GM20000 (cell line): ENCODE measurements around the gene CARMIL1.

Source experiments
- DNase-seq: peaks from one replicate; pipeline ENCODE4 v3.0.0; 2012; ENCODE audit warnings: low spot score
- TF ChIP-seq, protein P1 (sequence below): IDR thresholded peaks from 2 replicates; pipeline ENCODE4 v1.5.1; 2012; ENCODE audit warnings: mild to moderate bottlenecking, control low read depth; ENCODE audit errors: extremely low read depth, missing control alignments

Gene CARMIL1

DNA sequence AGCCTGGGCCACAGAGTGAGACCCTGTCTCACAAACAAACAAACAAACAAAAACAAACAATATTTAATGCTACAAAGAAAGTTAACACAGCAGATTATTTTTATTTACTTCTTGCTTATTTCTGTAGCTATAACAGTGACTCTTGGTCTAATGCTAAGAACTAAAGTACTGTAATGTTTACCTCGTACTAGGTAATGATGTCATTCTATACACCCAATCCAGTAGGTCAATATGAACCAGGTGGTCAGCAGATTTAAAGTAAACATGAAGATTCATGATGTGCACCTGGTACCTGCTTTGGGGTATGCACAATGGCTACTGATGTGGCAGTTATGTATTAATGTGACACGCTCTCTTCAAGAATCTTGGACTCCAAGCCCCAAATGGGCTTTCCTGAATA, 36.6 kb upstream of the CARMIL1 start:
- TF ChIP-seq, protein P1, sequence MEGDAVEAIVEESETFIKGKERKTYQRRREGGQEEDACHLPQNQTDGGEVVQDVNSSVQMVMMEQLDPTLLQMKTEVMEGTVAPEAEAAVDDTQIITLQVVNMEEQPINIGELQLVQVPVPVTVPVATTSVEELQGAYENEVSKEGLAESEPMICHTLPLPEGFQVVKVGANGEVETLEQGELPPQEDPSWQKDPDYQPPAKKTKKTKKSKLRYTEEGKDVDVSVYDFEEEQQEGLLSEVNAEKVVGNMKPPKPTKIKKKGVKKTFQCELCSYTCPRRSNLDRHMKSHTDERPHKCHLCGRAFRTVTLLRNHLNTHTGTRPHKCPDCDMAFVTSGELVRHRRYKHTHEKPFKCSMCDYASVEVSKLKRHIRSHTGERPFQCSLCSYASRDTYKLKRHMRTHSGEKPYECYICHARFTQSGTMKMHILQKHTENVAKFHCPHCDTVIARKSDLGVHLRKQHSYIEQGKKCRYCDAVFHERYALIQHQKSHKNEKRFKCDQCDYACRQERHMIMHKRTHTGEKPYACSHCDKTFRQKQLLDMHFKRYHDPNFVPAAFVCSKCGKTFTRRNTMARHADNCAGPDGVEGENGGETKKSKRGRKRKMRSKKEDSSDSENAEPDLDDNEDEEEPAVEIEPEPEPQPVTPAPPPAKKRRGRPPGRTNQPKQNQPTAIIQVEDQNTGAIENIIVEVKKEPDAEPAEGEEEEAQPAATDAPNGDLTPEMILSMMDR, result no peak
- DNase-seq, result no peak

DNA sequence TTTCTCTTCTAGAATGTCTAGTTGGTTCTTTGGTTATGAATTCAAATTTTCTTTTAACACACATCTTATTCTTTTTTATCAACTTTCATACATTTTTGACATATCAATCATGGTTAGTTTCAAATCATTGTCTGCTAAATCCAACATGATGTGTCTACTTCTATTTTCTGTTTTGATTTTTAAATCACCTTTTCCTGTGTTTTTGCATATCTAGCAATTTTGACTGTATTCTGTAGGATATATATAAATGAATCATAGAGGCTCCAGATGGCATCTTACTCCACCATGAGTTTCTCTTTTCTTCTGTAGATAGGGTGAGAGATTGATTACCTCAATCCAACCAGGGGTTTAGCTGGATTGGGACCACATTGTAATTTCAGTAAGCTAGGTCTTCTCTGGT, 34.3 kb upstream of the CARMIL1 start:
- no peak for DNase-seq
- TF ChIP-seq, protein P1, result no peak

DNA sequence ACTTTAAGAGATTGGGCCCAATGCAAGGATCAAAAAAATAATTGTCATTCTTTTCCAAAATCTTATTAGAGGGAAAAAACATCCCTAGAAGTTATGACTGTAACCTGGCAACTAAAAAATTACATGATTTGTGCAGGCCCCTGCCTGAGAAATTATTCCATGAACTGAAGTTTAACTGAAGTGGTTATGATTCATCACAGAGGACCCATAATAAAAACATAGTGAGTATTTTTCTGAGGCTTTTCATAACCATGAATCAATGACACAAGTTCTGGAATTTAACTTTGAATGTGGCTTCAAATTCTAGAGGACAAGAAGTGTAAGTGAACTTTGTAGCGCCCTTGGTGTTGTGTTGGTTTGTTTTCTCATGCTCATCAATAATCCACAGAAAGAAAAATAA, 31.1 kb upstream of the CARMIL1 start:
- DNase-seq, result no peak
- TF ChIP-seq, protein P1, result no peak

DNA sequence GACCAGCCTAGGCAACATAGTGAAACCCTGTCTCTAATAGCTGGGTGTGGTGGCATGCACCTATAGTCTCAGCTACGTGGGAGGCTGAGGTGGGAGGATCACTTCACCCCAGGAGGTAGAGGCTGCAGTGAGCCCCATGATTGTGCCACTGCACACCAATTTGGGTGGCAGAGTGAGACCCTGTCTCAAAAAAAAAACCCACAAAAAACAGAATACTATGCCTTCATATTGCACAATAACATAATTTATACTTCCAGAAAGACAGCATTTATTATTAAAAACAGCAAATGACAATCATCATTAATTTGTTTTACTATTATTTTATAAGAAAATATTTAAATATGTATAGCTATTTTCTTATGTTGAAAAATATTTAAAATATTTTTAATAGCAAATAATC, 30.0 kb upstream of the CARMIL1 start:
- no peak for DNase-seq
- TF ChIP-seq, protein P1, result no peak

DNA sequence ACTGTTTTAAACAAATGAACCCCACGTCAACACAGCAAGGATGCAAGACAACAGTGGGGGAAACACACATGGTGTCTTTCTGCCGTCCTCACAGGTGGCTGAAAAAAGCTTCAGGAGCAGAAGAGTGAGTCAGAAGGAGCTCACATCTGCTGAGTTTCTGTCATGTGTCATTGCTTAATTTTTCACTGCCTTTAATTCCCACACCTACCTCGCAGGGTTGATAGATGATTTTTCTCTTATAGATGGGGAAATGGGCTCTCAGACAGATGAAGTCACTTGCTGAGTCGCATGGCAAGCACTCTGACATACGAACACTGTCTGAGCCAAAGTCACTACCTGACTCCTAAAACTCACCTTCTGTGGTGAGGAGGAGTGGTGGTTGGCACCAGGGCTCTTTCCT, 28.3 kb upstream of the CARMIL1 start:
- TF ChIP-seq, protein P1, result no peak
- peak; percentile 36 for DNase-seq

DNA sequence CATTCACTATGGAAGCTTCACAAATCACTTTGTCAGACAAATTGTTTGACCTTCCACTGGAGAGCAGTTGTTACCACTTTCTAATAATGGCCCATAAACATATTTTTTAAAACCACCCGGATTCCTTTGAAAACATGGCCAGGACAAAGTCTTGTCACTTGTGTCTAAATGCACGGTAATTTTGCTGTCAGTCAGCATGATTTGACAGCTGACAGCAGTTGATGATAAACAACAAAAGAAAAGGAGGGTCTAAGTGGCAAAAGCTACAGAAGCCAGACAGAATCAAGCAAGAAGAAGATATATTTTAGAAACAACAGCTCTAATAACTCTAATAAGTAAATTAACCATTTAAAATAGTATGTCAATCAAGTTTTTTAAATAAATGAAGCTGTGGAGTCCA, 27.7 kb upstream of the CARMIL1 start:
- TF ChIP-seq, protein P1, result no peak
- no peak for DNase-seq

DNA sequence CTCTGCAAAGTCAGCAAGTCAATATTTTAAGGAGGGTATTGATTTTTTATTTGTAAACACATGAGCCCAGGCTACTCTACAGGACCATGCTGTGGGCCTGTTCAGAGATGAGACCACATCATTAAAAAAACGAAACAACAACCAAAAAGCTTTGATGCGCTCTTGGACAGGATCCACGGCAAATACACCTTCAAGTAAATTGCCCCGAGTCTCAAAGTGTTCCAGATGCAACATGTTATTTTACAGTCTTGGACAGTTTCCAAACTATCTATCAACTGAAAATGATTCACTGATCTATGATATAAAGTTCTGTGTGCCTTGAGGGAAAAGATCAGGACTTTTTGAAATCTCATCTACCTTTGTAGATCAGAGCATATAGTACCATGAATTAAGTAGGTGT, 25.8 kb upstream of the CARMIL1 start:
- TF ChIP-seq, protein P1, result no peak
- DNase-seq, result no peak
